SU-DHL-6 (cell line): ENCODE measurements around the gene AMBP.

Experiments used
- EZH2phosphoT487 ChIP-seq: fragments of 200-600 bp; sonication (generic), shearing (Covaris generic); conservative IDR thresholded peaks from 2 replicates; pipeline ENCODE4 v1.6.1; 2018; ENCODE audit warnings: mild to moderate bottlenecking, antibody characterized with exemption, low read length, moderate library complexity, mixed read lengths
- TF ChIP-seq, protein P1 (sequence below): fragments of 200-600 bp; sonication (generic); IDR thresholded peaks from one replicate; pipeline ENCODE4 v1.5.1; 2017; ENCODE audit warnings: antibody characterized with exemption, mild to moderate bottlenecking, low read length, moderate library complexity; ENCODE audit not compliant: insufficient read depth, poor library complexity, severe bottlenecking

DNA sequence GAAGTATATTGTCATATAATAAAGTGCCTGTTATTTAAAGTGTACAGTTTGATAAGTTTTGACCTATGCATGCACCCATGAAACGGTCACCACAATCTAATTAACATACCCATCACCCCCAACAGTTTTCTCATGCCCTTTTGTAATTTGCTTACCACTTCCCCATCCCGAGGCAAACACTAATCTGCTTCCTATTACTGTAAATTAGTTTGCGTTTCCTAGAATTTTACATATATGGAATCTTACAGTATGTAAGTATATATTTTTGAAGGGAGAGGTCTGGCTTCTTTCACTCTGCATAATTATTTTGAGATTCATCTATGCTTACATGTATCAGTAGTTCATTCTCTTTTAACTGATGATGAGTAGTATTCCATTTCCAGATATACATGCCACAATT, 56.5 kb downstream of the AMBP start:
- TF ChIP-seq, protein P1, sequence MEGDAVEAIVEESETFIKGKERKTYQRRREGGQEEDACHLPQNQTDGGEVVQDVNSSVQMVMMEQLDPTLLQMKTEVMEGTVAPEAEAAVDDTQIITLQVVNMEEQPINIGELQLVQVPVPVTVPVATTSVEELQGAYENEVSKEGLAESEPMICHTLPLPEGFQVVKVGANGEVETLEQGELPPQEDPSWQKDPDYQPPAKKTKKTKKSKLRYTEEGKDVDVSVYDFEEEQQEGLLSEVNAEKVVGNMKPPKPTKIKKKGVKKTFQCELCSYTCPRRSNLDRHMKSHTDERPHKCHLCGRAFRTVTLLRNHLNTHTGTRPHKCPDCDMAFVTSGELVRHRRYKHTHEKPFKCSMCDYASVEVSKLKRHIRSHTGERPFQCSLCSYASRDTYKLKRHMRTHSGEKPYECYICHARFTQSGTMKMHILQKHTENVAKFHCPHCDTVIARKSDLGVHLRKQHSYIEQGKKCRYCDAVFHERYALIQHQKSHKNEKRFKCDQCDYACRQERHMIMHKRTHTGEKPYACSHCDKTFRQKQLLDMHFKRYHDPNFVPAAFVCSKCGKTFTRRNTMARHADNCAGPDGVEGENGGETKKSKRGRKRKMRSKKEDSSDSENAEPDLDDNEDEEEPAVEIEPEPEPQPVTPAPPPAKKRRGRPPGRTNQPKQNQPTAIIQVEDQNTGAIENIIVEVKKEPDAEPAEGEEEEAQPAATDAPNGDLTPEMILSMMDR: no peak
- no peak for TF ChIP-seq EZH2phosphoT487
